Liver (tissue), 9 donors: ENCODE data around the gene ZNF490. TPM values are rescaled to one million over a fixed set of nuclear protein-coding genes. Genes with fewer than 3 reads are reported as not detected.
"Not testable (repeated sequence)": the region's sequence is repeated elsewhere in the genome, so short reads cannot be mapped to it uniquely, and the experiment has no call there.

Experiments
- DNase-seq: peaks from one replicate; pipeline ENCODE4 v3.0.0-alpha.2; 2017; ENCODE audit warnings: low spot score
- H3K27ac ChIP-seq, 2 donors: one replicate each; pipeline ENCODE4 v1.7.0; 2013; ENCODE audit warnings: inconsistent platforms in 2 of 2, low read length in 2 of 2, control low read depth in 1 of 2, low read depth in 1 of 2, mild to moderate bottlenecking in 1 of 2
- H3K27me3 ChIP-seq, 4 donors: one replicate each; pipeline versions ENCODE4 v1.6.1 to v1.7.0; 2013; ENCODE audit warnings: low read length in 3 of 4, inconsistent platforms in 1 of 4, mild to moderate bottlenecking in 1 of 4, moderate library complexity in 1 of 4; ENCODE audit not compliant: control insufficient read depth in 4 of 4, insufficient read depth in 4 of 4
- H3K36me3 ChIP-seq, 4 donors: one replicate each; pipeline versions ENCODE4 v1.6.1 to v1.7.0; 2013; ENCODE audit warnings: low read length in 3 of 4, mild to moderate bottlenecking in 3 of 4, low read depth in 1 of 4, moderate library complexity in 1 of 4; ENCODE audit not compliant: control insufficient read depth in 4 of 4, insufficient read depth in 3 of 4
- H3K4me1 ChIP-seq, 4 donors: one replicate each; pipeline versions ENCODE4 v1.6.1 to v1.7.0; 2013; ENCODE audit warnings: low read length in 3 of 4, mild to moderate bottlenecking in 3 of 4, moderate library complexity in 1 of 4; ENCODE audit not compliant: control insufficient read depth in 4 of 4, insufficient read depth in 4 of 4
- H3K4me3 ChIP-seq, 3 donors: one replicate each; pipeline versions ENCODE4 v1.6.1 to v1.7.0; 2013; ENCODE audit warnings: low read length in 3 of 3, control low read depth in 1 of 3, low read depth in 1 of 3, mild to moderate bottlenecking in 1 of 3
- H3K9ac ChIP-seq, 2 donors: one replicate each; pipeline ENCODE4 v1.7.0; 2013; ENCODE audit warnings: low read length in 2 of 2, mild to moderate bottlenecking in 2 of 2, moderate library complexity in 2 of 2, control low read depth in 1 of 2, low read depth in 1 of 2
- H3K9me3 ChIP-seq, 4 donors: one replicate each; pipeline versions ENCODE4 v1.6.1 to v1.7.0; 2013; ENCODE audit warnings: low read length in 3 of 4; ENCODE audit not compliant: control insufficient read depth in 4 of 4
- EGR1 ChIP-seq, 2 donors: IDR thresholded peaks; 2 replicates each; pipeline ENCODE4 v1.6.1; 2016 to 2018; ENCODE audit warnings: antibody characterized with exemption in 2 of 2, low read depth in 2 of 2
- FOXA1 ChIP-seq: IDR thresholded peaks from 2 replicates; pipeline ENCODE4 v1.6.1; 2016; ENCODE audit warnings: antibody characterized with exemption
- FOXA2 ChIP-seq: IDR thresholded peaks from 2 replicates; pipeline ENCODE4 v1.6.1; 2016; ENCODE audit warnings: antibody characterized with exemption
- HNF4G ChIP-seq: IDR thresholded peaks from 2 replicates; pipeline ENCODE4 v1.6.1; 2016; ENCODE audit warnings: antibody characterized with exemption
- JUND ChIP-seq, 2 donors: IDR thresholded peaks; 2 replicates each; pipeline ENCODE4 v1.6.1; 2016; ENCODE audit warnings: antibody characterized with exemption in 2 of 2
- NR2F2 ChIP-seq: IDR thresholded peaks from 2 replicates; pipeline ENCODE4 v1.6.1; 2016; ENCODE audit warnings: antibody characterized with exemption
- RAD21 ChIP-seq, 2 donors: IDR thresholded peaks; 2 replicates each; pipeline ENCODE4 v1.6.1; 2016; ENCODE audit warnings: antibody characterized with exemption in 2 of 2, mild to moderate bottlenecking in 2 of 2
- REST ChIP-seq: IDR thresholded peaks from 2 replicates; pipeline ENCODE4 v1.6.1; 2016; ENCODE audit warnings: antibody characterized with exemption, mild to moderate bottlenecking
- RXRA ChIP-seq, 2 donors: IDR thresholded peaks; 2 replicates each; pipeline ENCODE4 v1.6.1; 2017 to 2018; ENCODE audit warnings: antibody characterized with exemption in 2 of 2, mild to moderate bottlenecking in 1 of 2
- TAF1 ChIP-seq: conservative IDR thresholded peaks from 2 replicates; pipeline ENCODE4 v1.6.1; 2016; ENCODE audit warnings: antibody characterized with exemption, mild to moderate bottlenecking
- YY1 ChIP-seq: IDR thresholded peaks from 2 replicates; pipeline ENCODE4 v1.6.1; 2016; ENCODE audit warnings: antibody characterized with exemption, mild to moderate bottlenecking
- WGBS: extraction: QIAGEN DNeasy Blood & Tissue Kit; methylation state at CpG from one replicate; pipeline ENCODE4 v1.1.7; 2013; 5-methylcytosine and 5-hydroxymethylcytosine counted together
- polyA plus RNA-seq, 2 donors: library from polyadenylated mRNA; stranded (reverse) in 1 of 2; unstranded in 1 of 2; fragments of 200-250 nt in 1 of 2; fragments of >200 nt in 1 of 2; fragmentation: Nextera tagmentation in 1 of 2; extraction: Ambion mirVana in 1 of 2; gene quantifications; one replicate each; pipeline versions ENCODE4 v1.2.1 to v1.2.3, GENCODE V29; 2013 to 2015
- total RNA-seq, 2 donors: library from RNA; depleted of rRNA; stranded (reverse); fragments of >200 nt; gene quantifications; one replicate each; pipeline ENCODE4 v1.2.3, GENCODE V29; 2014
- TF ChIP-seq, protein P1 (sequence below): IDR thresholded peaks from 2 replicates; pipeline ENCODE4 v1.6.1; 2016; ENCODE audit warnings: antibody characterized with exemption
- TF ChIP-seq, protein P2 (sequence below): fragments of 150-350 bp; IDR thresholded peaks from 2 replicates; pipeline ENCODE4 v1.5.1; 2017; ENCODE audit warnings: improper control_type of control experiment, low read depth, low read length; ENCODE audit not compliant: missing input control
- donor health status: healthy.
- donor health status: healthy.
- donor health status: healthy.
- donor health status: healthy.
- donor health status: healthy.

Gene ZNF490
- total and polyA plus RNA-seq, 4 donors, result 0.93 to 6.1 (median 2.3) TPM

- Histone ChIP-seq H3K9me3 (no peaks in the 10 kb centered on the region), H3K36me3 (peaks cover 0 to 4% (median 0%) of the 10 kb centered on the region in 4 donors), H3K27ac (no peak overlapping the region), H3K4me3 (no peak overlapping the region), H3K9ac (no peak overlapping the region), H3K4me1 (peaks cover 5 to 8% (median 6%) of the 10 kb centered on the region in 4 donors), H3K27me3 (no peaks in the 10 kb centered on the region)
- DNase-seq, result no peak
- TF ChIP-seq TAF1 (no peak), FOXA1 (no peak), REST (no peak), RAD21 (IDR thresholded peaks at IDR 0.05) (no peak), YY1 (no peak), HNF4G (no peak), NR2F2 (no peak)
- TF ChIP-seq, protein P1, sequence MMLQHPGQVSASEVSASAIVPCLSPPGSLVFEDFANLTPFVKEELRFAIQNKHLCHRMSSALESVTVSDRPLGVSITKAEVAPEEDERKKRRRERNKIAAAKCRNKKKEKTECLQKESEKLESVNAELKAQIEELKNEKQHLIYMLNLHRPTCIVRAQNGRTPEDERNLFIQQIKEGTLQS, result no peak
- TF ChIP-seq, protein P2, sequence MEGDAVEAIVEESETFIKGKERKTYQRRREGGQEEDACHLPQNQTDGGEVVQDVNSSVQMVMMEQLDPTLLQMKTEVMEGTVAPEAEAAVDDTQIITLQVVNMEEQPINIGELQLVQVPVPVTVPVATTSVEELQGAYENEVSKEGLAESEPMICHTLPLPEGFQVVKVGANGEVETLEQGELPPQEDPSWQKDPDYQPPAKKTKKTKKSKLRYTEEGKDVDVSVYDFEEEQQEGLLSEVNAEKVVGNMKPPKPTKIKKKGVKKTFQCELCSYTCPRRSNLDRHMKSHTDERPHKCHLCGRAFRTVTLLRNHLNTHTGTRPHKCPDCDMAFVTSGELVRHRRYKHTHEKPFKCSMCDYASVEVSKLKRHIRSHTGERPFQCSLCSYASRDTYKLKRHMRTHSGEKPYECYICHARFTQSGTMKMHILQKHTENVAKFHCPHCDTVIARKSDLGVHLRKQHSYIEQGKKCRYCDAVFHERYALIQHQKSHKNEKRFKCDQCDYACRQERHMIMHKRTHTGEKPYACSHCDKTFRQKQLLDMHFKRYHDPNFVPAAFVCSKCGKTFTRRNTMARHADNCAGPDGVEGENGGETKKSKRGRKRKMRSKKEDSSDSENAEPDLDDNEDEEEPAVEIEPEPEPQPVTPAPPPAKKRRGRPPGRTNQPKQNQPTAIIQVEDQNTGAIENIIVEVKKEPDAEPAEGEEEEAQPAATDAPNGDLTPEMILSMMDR, result no peak
- 94% methylated on average over 10 of the region's 10 CpGs for WGBS
Observed at GRCh38 chr19:12646551-12646950, 35.9 kb upstream of the ZNF490 start.

GRCh38 chr19:12643716-12644115, 33.1 kb upstream of the ZNF490 start:
- not testable (repeated sequence) for DNase-seq, H3K27ac ChIP-seq, H3K9me3 ChIP-seq, H3K4me3 ChIP-seq, H3K27me3 ChIP-seq, H3K36me3 ChIP-seq, H3K4me1 ChIP-seq, H3K9ac ChIP-seq
- WGBS, result 94% methylated on average over 14 of the region's 14 CpGs

- H3K9me3 ChIP-seq, result no peaks in the 10 kb centered on the region
- no peak overlapping the region for H3K4me3 ChIP-seq
- no peak overlapping the region for H3K27ac ChIP-seq
- WGBS, result 91% methylated on average over 26 of the region's 26 CpGs
- H3K9ac ChIP-seq, result no peak overlapping the region
- peaks cover 0 to 4% (median 1%) of the 10 kb centered on the region in 4 donors for H3K4me1 ChIP-seq
- H3K36me3 ChIP-seq, result no peaks in the 10 kb centered on the region
- DNase-seq, result no peak
- TF ChIP-seq JUND (IDR thresholded peaks at IDR 0.05) (no peak), EGR1 (IDR thresholded peaks at IDR 0.05; ENCODE audit: low read depth in 2 of 2) (no peak), TAF1 (no peak), RXRA (IDR thresholded peaks at IDR 0.05) (no peak), REST (no peak), FOXA2 (no peak)
- TF ChIP-seq, protein P2, result no peak
- H3K27me3 ChIP-seq, result no peaks in the 10 kb centered on the region
Observed at GRCh38 chr19:12642506-12642905, 31.9 kb upstream of the ZNF490 start.
